Osteocyte (in vitro differentiated cells): ENCODE measurements around the gene ERCC2. TPM values are rescaled to one million over a fixed set of nuclear protein-coding genes. Genes with fewer than 3 reads are reported as not detected.

Experiments used
- DNase-seq: peaks from one replicate; pipeline ENCODE4 v3.0.0; 2021; ENCODE audit warnings: mixed read lengths; ENCODE audit not compliant: unreplicated experiment; ENCODE audit errors: extremely low spot score
- H3K27ac Mint-ChIP-seq: one replicate; pipeline ENCODE4 v1.8.0; 2021; ENCODE audit warnings: mild to moderate bottlenecking, mixed read lengths; ENCODE audit not compliant: unreplicated experiment
- H3K27me3 Mint-ChIP-seq: one replicate; pipeline ENCODE4 v1.8.0; 2021; ENCODE audit warnings: mixed read lengths; ENCODE audit not compliant: unreplicated experiment
- H3K36me3 Mint-ChIP-seq: one replicate; pipeline ENCODE4 v1.8.0; 2021; ENCODE audit warnings: mixed read lengths; ENCODE audit not compliant: unreplicated experiment
- H3K4me1 Mint-ChIP-seq: one replicate; pipeline ENCODE4 v1.8.0; 2021; ENCODE audit warnings: mixed read lengths; ENCODE audit not compliant: unreplicated experiment
- H3K4me3 Mint-ChIP-seq: one replicate; pipeline ENCODE4 v1.8.0; 2021; ENCODE audit warnings: mild to moderate bottlenecking, moderate library complexity, mixed read lengths; ENCODE audit not compliant: unreplicated experiment
- H3K9me3 Mint-ChIP-seq: one replicate; pipeline ENCODE4 v1.8.0; 2021; ENCODE audit warnings: mixed read lengths; ENCODE audit not compliant: unreplicated experiment
- total RNA-seq: library from RNA; stranded (reverse); gene quantifications from 2 replicates; pipeline ENCODE4 v1.2.1, GENCODE V29; 2021
- TF ChIP-seq, protein P1 (sequence below): fragments of 200-600 bp; sonication (generic); IDR thresholded peaks from 2 replicates; pipeline ENCODE4 v1.5.0; 2021; ENCODE audit warnings: antibody characterized with exemption, mild to moderate bottlenecking, moderate library complexity

The ERCC2 gene
- total RNA-seq, 1 donor from 2014 or later: 32.7 TPM

GRCh38 chr19:45401815-45402214 is 31.4 kb upstream of the ERCC2 start:
- peaks cover 44% of the 10 kb centered on the region for H3K4me1 Mint-ChIP-seq
- H3K36me3 Mint-ChIP-seq: no peaks in the 10 kb centered on the region
- H3K9me3 Mint-ChIP-seq: no peaks in the 10 kb centered on the region
- no peak for DNase-seq
- TF ChIP-seq, protein P1, sequence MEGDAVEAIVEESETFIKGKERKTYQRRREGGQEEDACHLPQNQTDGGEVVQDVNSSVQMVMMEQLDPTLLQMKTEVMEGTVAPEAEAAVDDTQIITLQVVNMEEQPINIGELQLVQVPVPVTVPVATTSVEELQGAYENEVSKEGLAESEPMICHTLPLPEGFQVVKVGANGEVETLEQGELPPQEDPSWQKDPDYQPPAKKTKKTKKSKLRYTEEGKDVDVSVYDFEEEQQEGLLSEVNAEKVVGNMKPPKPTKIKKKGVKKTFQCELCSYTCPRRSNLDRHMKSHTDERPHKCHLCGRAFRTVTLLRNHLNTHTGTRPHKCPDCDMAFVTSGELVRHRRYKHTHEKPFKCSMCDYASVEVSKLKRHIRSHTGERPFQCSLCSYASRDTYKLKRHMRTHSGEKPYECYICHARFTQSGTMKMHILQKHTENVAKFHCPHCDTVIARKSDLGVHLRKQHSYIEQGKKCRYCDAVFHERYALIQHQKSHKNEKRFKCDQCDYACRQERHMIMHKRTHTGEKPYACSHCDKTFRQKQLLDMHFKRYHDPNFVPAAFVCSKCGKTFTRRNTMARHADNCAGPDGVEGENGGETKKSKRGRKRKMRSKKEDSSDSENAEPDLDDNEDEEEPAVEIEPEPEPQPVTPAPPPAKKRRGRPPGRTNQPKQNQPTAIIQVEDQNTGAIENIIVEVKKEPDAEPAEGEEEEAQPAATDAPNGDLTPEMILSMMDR: no peak
- H3K27ac Mint-ChIP-seq: peak overlapping the region; percentile 87
- no peaks in the 10 kb centered on the region for H3K27me3 Mint-ChIP-seq
- H3K4me3 Mint-ChIP-seq: no peak overlapping the region

DNA sequence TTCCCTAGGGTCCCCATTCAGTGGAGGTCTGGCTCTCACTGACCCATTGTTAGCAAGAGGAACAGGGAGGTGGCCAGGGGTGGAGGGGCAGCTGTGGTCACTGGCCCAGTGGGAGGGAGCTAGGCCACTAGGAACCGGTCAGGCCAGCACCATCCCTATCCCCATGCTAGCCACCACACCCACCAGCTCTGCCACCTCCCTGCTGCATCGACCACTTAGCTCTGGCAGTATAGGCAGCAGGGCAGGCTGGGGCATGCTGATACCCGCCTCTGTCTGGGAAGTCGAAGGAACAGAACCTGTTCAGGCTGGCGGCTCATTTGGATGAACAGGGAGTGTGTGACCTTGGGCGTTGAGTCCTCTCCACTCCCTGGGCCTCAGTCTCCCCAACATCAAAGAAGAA is 29.8 kb upstream of the ERCC2 start:
- H3K27me3 Mint-ChIP-seq: no peaks in the 10 kb centered on the region
- H3K36me3 Mint-ChIP-seq: no peaks in the 10 kb centered on the region
- DNase-seq: no peak
- H3K9me3 Mint-ChIP-seq: no peaks in the 10 kb centered on the region
- peaks cover 40% of the 10 kb centered on the region for H3K4me1 Mint-ChIP-seq
- no peak overlapping the region for H3K4me3 Mint-ChIP-seq
- TF ChIP-seq, protein P1: no peak
- H3K27ac Mint-ChIP-seq: peak overlapping the region; percentile 31

DNA sequence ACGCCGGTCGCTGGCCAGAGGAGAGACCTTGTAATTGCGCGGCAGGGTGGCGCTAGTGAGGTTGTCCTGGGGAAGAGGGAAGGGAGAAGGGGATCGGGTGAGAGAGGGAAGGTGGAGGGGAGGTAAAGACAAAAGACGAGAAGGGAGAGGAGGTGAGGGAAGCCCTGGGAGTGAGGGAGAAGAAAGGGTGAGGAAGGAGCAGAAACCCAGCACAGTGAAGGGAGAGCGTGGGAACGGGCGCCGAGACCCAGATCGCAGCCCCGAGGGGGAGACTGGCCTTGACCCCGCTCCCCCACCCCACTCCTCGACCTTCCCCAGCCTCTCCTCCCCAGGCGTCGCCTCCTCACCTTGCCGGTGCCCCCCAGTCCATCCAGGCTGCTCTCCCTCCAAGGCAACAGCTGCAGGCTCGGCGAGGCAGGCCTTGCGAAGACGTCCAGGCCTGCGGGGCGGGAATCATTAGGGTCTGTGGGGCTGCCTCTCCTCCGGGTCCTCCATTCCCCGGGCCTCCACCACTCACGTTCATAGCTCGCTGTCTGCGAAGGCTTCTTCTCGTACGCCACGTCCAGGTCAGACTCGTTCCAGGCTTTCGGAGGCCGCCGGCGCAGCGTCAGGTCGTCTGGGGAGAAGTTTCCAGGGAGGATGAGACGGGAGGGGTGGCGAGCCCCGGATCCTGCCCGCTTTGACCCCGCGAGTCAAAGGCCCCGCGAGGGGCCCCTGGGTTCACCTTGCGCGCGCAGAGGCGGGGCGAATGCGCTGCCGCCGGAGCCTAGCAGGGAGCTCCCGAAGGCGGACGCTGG is 25.6 kb upstream of the ERCC2 start:
- H3K27me3 Mint-ChIP-seq: no peaks in the 10 kb centered on the region
- peaks cover 8% of the 10 kb centered on the region for H3K4me1 Mint-ChIP-seq
- TF ChIP-seq, protein P1: no peak
- no peaks in the 10 kb centered on the region for H3K9me3 Mint-ChIP-seq
- no peak for DNase-seq
- H3K4me3 Mint-ChIP-seq: no peak overlapping the region
- H3K36me3 Mint-ChIP-seq: peaks cover 4% of the 10 kb centered on the region
- no peak overlapping the region for H3K27ac Mint-ChIP-seq

GRCh38 chr19:45391871-45392665 is 21.7 kb upstream of the ERCC2 start:
- Mint-ChIP-seq H3K27ac (no peak overlapping the region), H3K4me3 (no peak overlapping the region)

More at GRCh38 chr19:45391871-45392665, 21.7 kb upstream of the ERCC2 start:
- no peak for DNase-seq
- TF ChIP-seq, protein P1: no peak
- H3K4me1 Mint-ChIP-seq: no peaks in the 10 kb centered on the region
- peaks cover 6% of the 10 kb centered on the region for H3K36me3 Mint-ChIP-seq
- no peaks in the 10 kb centered on the region for H3K27me3 Mint-ChIP-seq
- no peaks in the 10 kb centered on the region for H3K9me3 Mint-ChIP-seq
